Tibial artery (tissue), 4 donors: ENCODE measurements around the gene SPINT2.
A peak's percentile ranks its signal among the peaks of the same experiment; 100 is the strongest.

Experiments
- DNase-seq, 2 donors: peaks; one replicate each; pipeline ENCODE4 v3.0.0-alpha.2; 2019
- H3K27ac ChIP-seq, 2 donors: fragments of 200-600 bp; sonication (generic) in 1 of 2; 1 replicate in 1 of 2; 2 replicates in 1 of 2; pipeline ENCODE4 v1.5.1; 2018 to 2019; ENCODE audit warnings: mild to moderate bottlenecking in 1 of 2
- H3K27me3 ChIP-seq, 2 donors: fragments of 200-600 bp; sonication (generic) in 1 of 2; one replicate each; pipeline versions ENCODE4 v1.5.1 to v1.6.0; 2016 to 2019
- H3K36me3 ChIP-seq, 3 donors: fragments of 200-600 bp; sonication (generic) in 2 of 3; one replicate each; pipeline ENCODE4 v1.5.1; 2016 to 2019; ENCODE audit warnings: mild to moderate bottlenecking in 2 of 3
- H3K4me1 ChIP-seq, 4 donors: fragments of 200-600 bp; sonication (generic) in 2 of 4; 1 replicate in 3 of 4; 2 replicates in 1 of 4; pipeline ENCODE4 v1.5.1; 2016 to 2019
- H3K4me3 ChIP-seq, 2 donors: fragments of 200-600 bp; sonication (generic) in 1 of 2; 1 replicate in 1 of 2; 2 replicates in 1 of 2; pipeline ENCODE4 v1.5.1; 2018 to 2019; ENCODE audit warnings: mild to moderate bottlenecking in 2 of 2
- H3K9me3 ChIP-seq, 3 donors: fragments of 200-600 bp; sonication (generic) in 1 of 3; one replicate each; pipeline ENCODE4 v1.5.1; 2016 to 2019
- intact Hi-C: fragments of 100-400 bp; cut with DNase I; formaldehyde crosslinking; loops from one replicate; pipeline ENCODE4 v1.15.0; 2023; ENCODE audit warnings: low total_unique reads
- TF ChIP-seq, protein P1 (sequence below), 2 experiments: fragments of 200-600 bp in 1 of 2; fragments of 450-650 bp in 1 of 2; IDR thresholded peaks; one replicate each; pipeline ENCODE4 v1.5.1; 2017 to 2019; ENCODE audit warnings: antibody characterized with exemption in 2 of 2, mild to moderate bottlenecking in 1 of 2, moderate library complexity in 1 of 2

Gene SPINT2

GRCh38 chr19:38291855-38292254, 27.5 kb downstream of the SPINT2 start:
- no peaks in the 10 kb centered on the region for H3K9me3 ChIP-seq
- intact Hi-C loops = no loop called here
- H3K4me1 ChIP-seq = peaks cover 0 to 18% (median 0%) of the 10 kb centered on the region in 4 donors
- TF ChIP-seq, protein P1, sequence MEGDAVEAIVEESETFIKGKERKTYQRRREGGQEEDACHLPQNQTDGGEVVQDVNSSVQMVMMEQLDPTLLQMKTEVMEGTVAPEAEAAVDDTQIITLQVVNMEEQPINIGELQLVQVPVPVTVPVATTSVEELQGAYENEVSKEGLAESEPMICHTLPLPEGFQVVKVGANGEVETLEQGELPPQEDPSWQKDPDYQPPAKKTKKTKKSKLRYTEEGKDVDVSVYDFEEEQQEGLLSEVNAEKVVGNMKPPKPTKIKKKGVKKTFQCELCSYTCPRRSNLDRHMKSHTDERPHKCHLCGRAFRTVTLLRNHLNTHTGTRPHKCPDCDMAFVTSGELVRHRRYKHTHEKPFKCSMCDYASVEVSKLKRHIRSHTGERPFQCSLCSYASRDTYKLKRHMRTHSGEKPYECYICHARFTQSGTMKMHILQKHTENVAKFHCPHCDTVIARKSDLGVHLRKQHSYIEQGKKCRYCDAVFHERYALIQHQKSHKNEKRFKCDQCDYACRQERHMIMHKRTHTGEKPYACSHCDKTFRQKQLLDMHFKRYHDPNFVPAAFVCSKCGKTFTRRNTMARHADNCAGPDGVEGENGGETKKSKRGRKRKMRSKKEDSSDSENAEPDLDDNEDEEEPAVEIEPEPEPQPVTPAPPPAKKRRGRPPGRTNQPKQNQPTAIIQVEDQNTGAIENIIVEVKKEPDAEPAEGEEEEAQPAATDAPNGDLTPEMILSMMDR (IDR thresholded peaks at IDR 0.05) = no peak
- H3K36me3 ChIP-seq = peaks cover 7 to 50% (median 20%) of the 10 kb centered on the region in 3 donors
- H3K27me3 ChIP-seq = no peaks in the 10 kb centered on the region
- no peak overlapping the region for H3K4me3 ChIP-seq
- DNase-seq = no peak
- no peak overlapping the region for H3K27ac ChIP-seq

GRCh38 chr19:38293281-38293680, 28.9 kb downstream of the SPINT2 start:
- Histone ChIP-seq H3K36me3 (peaks cover 7 to 42% (median 20%) of the 10 kb centered on the region in 3 donors), H3K4me3 (no peak overlapping the region), H3K27ac (no peak overlapping the region), H3K9me3 (no peaks in the 10 kb centered on the region), H3K4me1 (peaks cover 0 to 18% (median 0%) of the 10 kb centered on the region in 4 donors), H3K27me3 (no peaks in the 10 kb centered on the region)
- intact Hi-C loops = no loop called here
- no peak for DNase-seq
- TF ChIP-seq, protein P1 (IDR thresholded peaks at IDR 0.05) = no peak

DNA sequence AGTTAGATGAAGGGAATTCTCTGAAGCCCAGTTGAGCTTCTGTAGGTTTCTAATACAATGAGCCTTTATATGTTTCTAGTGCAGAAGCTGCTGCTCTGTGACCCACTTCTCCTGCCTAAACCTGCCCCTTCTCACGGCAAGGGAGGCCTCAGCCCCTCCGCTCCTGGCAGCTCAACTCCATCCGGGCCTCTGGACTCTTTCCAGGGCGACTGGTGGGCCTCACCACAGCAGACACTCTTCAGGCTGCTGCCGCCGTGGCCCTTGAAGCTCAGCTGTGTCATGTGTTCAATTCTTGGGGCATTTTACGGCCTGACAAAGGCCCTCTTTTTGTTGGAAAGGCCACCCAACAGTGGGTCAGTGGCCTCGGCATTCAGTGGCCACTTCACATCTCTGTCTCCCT, 29.7 kb downstream of the SPINT2 start:
- no peaks in the 10 kb centered on the region for H3K9me3 ChIP-seq

GRCh38 chr19:38298821-38299680, 34.7 kb downstream of the SPINT2 start:
- no peaks in the 10 kb centered on the region for H3K9me3 ChIP-seq
- peak overlapping the region; percentile 6 to 22 for H3K27ac ChIP-seq
- no peak for DNase-seq
- TF ChIP-seq, protein P1 (IDR thresholded peaks at IDR 0.05) = no peak
- H3K36me3 ChIP-seq = peaks cover 0 to 6% (median 0%) of the 10 kb centered on the region in 3 donors
- H3K4me3 ChIP-seq = no peak overlapping the region
- no peaks in the 10 kb centered on the region for H3K27me3 ChIP-seq
- intact Hi-C loops = no loop called here
- H3K4me1 ChIP-seq = no peaks in the 10 kb centered on the region

More for the DNA sequence above, 29.7 kb downstream of the SPINT2 start:
- no peak for DNase-seq
- TF ChIP-seq, protein P1 (IDR thresholded peaks at IDR 0.05) = no peak
- peaks cover 7 to 36% (median 20%) of the 10 kb centered on the region in 3 donors for H3K36me3 ChIP-seq
- no peak overlapping the region for H3K4me3 ChIP-seq
- peaks cover 0 to 18% (median 0%) of the 10 kb centered on the region in 4 donors for H3K4me1 ChIP-seq
- no peaks in the 10 kb centered on the region for H3K27me3 ChIP-seq
- intact Hi-C loops = no loop called here
- no peak overlapping the region for H3K27ac ChIP-seq

GRCh38 chr19:38303517-38304351, 39.4 kb downstream of the SPINT2 start, which contains the start of gene C19orf33:
C19orf33 (plus strand) TSS chr19:38304251; CDS start chr19:38304262, 11 bp downstream.
- H3K4me3 ChIP-seq = no peak within 1 kb of the TSS
- no peak for DNase-seq
- H3K36me3 ChIP-seq = peaks cover 16 to 51% (median 23%) of the 10 kb centered on the region in 3 donors

More at GRCh38 chr19:38303517-38304351, 39.4 kb downstream of the SPINT2 start, which contains the start of gene C19orf33:
- intact Hi-C loops = no loop called here
- no peak within 1 kb of the TSS for H3K27ac ChIP-seq
- no peaks in the 10 kb centered on the region for H3K27me3 ChIP-seq
- H3K4me1 ChIP-seq = no peaks in the 10 kb centered on the region
- TF ChIP-seq, protein P1 (IDR thresholded peaks at IDR 0.05) = no peak
- H3K9me3 ChIP-seq = no peaks in the 10 kb centered on the region
